Chondrocyte (in vitro differentiated cells): ENCODE measurements around the gene UHRF1. TPM values are rescaled to one million over a fixed set of nuclear protein-coding genes. Genes with fewer than 3 reads are reported as not detected.
"Not testable (repeated sequence)": the region's sequence is repeated elsewhere in the genome, so short reads cannot be mapped to it uniquely, and the experiment has no call there.

Source experiments
- DNase-seq: peaks from one replicate; pipeline ENCODE4 v3.0.0; 2021; ENCODE audit warnings: mixed read lengths, low spot score
- H3K27ac Mint-ChIP-seq: one replicate; pipeline ENCODE4 v1.8.0; 2021; ENCODE audit warnings: mild to moderate bottlenecking, moderate library complexity, mixed read lengths; ENCODE audit not compliant: unreplicated experiment
- H3K27me3 Mint-ChIP-seq: 2 replicates; pipeline ENCODE4 v1.8.0; 2021; ENCODE audit warnings: low read depth, mixed read lengths
- H3K36me3 Mint-ChIP-seq: 2 replicates; pipeline ENCODE4 v1.8.0; 2021; ENCODE audit warnings: low read depth, mixed read lengths
- H3K4me1 Mint-ChIP-seq: 2 replicates; pipeline ENCODE4 v1.8.0; 2021; ENCODE audit warnings: low read depth, mild to moderate bottlenecking, mixed read lengths
- H3K4me3 Mint-ChIP-seq: one replicate; pipeline ENCODE4 v1.8.0; 2021; ENCODE audit warnings: mild to moderate bottlenecking, moderate library complexity, mixed read lengths; ENCODE audit not compliant: unreplicated experiment
- H3K9me3 Mint-ChIP-seq: 2 replicates; pipeline ENCODE4 v1.8.0; 2021; ENCODE audit warnings: low read depth, mixed read lengths
- CTCF ChIP-seq: fragments of 200-600 bp; sonication (generic); IDR thresholded peaks from 2 replicates; pipeline ENCODE4 v1.5.0; 2021; ENCODE audit warnings: antibody characterized with exemption, mild to moderate bottlenecking, moderate library complexity
- total RNA-seq: library from RNA; stranded (reverse); gene quantifications from 3 replicates; pipeline ENCODE4 v1.2.1, GENCODE V29; 2021

UHRF1 gene
- total RNA-seq, 1 donor from 2014 or later: 17.4 TPM

DNA sequence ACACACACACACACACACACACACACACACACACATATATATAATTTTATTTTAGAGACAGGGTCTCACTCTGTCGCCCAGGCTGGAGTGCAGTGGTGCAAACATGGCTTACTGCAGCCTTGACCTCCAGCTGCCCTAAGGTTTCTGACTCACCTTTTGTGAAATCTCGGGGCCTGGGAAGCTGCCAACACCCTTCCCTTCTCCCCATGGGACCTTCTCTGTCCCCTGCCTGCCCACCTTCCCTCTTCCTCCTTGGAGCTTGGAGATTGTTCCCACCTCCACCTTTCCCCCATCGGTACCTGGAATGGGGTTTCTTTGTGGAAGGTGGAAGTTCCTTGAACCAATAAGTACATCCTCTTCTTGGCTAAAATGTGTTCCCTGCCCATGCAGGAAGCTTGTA is 12.9 kb upstream of the UHRF1 start:
- no peak overlapping the region for H3K27ac Mint-ChIP-seq
- no peak overlapping the region for H3K4me3 Mint-ChIP-seq
- no peaks in the 10 kb centered on the region for H3K9me3 Mint-ChIP-seq
- no peak for DNase-seq
- no peak for TF ChIP-seq CTCF
- H3K27me3 Mint-ChIP-seq: no peaks in the 10 kb centered on the region
- no peaks in the 10 kb centered on the region for H3K36me3 Mint-ChIP-seq
- H3K4me1 Mint-ChIP-seq: no peaks in the 10 kb centered on the region

GRCh38 chr19:4897146-4897545 is 12.2 kb upstream of the UHRF1 start:
- no peaks in the 10 kb centered on the region for H3K9me3 Mint-ChIP-seq

DNA sequence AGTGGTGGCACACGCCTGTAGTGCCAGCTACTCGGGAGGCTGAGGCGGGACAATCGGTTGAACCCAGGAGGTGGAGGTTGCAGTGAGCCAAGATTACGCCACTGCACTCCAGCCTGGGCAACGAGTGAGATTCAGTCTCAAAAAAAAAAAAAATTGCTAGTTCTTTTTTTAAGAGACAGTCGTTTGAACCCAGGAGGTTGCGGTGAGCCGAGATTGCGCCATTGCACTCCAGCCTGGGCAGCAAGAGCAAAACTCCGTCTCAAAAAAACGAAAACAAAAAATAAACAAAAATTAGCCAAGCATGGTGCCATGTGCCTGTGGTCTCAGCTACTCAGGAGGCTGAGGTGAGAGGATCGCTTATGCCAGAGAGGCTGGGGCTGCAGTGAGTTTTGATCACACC is 8.4 kb upstream of the UHRF1 start:
- H3K4me3 Mint-ChIP-seq, DNase-seq, H3K4me1 Mint-ChIP-seq, H3K36me3 Mint-ChIP-seq, H3K9me3 Mint-ChIP-seq, H3K27me3 Mint-ChIP-seq, H3K27ac Mint-ChIP-seq: not testable (repeated sequence)

More at GRCh38 chr19:4897146-4897545, 12.2 kb upstream of the UHRF1 start:
- H3K4me1 Mint-ChIP-seq: no peaks in the 10 kb centered on the region
- no peak for TF ChIP-seq CTCF
- H3K27ac Mint-ChIP-seq: no peak overlapping the region
- H3K4me3 Mint-ChIP-seq: no peak overlapping the region
- no peaks in the 10 kb centered on the region for H3K27me3 Mint-ChIP-seq
- DNase-seq: no peak
- no peaks in the 10 kb centered on the region for H3K36me3 Mint-ChIP-seq

DNA sequence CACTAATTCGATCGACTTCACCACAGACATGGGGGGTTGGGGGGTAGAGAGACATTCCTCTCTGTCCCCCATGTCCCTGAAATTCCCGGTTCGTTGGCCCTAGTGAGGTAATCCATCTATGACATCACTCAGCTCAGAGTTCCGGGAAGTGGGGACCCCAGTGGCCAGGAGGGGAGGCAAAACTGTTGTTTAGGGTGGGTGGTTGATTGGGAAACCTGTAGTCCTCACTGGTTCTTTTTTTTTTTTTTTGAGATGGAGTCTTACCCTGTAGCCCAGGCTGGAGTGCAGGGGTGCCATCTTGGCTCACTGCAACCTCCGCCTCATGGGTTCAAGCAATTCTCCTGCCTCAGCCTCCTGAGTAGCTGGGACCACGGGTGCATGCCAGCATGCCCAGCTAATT is 6.5 kb upstream of the UHRF1 start, which contains the start of gene ARRDC5:
ARRDC5 (minus strand) TSS at position 101 of the 400 bp plus-strand sequence; CDS start at position 30, 71 bp downstream.
- Mint-ChIP-seq H3K9me3 (no peaks in the 10 kb centered on the region), H3K36me3 (no peaks in the 10 kb centered on the region), H3K4me1 (no peaks in the 10 kb centered on the region), H3K27me3 (no peaks in the 10 kb centered on the region), H3K4me3 (no peak within 1 kb of the TSS), H3K27ac (no peak within 1 kb of the TSS)
- TF ChIP-seq CTCF: no peak
- no peak for DNase-seq

DNA sequence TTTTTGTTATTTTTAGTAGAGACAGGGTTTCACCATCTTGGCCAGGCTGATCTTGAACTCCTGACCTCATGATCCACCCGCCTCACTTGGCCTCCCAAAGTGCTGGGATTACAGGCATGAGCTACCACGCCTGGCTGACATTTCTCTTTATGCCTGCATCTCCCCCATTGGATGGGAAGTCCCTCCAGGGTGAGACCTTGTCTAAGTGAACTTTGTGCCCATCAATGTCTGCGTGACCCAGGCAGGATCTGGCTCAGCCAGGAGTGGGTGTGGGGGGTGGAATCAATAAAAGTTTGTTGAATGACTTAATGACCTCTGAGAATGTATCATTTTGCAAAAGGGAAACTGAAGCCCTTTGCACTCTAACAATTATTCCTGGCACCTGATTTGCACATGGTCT is 4.8 kb upstream of the UHRF1 start:
- no peaks in the 10 kb centered on the region for H3K36me3 Mint-ChIP-seq
- H3K27me3 Mint-ChIP-seq: no peaks in the 10 kb centered on the region
- DNase-seq: no peak
- no peaks in the 10 kb centered on the region for H3K4me1 Mint-ChIP-seq
- no peak overlapping the region for H3K27ac Mint-ChIP-seq
- no peak overlapping the region for H3K4me3 Mint-ChIP-seq
- TF ChIP-seq CTCF: no peak
- no peaks in the 10 kb centered on the region for H3K9me3 Mint-ChIP-seq

DNA sequence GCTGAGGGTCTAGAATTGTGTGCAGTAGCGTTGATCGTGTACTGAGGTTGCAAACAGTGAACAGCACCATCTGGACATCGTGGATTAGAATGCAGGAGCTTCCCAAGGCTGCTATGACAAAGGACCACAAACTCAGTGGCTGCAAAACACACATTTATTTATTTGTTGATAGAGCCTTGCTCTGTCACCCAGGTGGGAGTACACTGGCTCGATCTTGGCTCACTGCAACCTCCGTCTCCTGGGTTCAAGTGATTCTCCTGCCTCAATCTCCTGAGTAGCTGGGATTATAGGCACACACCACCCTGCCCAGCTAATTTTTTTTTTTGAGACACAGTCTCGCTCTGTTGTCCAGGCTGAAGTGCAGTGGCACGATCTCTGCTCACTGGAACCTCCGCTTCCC is 2.3 kb upstream of the UHRF1 start:
- Mint-ChIP-seq H3K9me3 (no peaks in the 10 kb centered on the region), H3K4me3 (no peak overlapping the region), H3K4me1 (peaks cover 16% of the 10 kb centered on the region)

More for the DNA sequence above, 2.3 kb upstream of the UHRF1 start:
- no peaks in the 10 kb centered on the region for H3K36me3 Mint-ChIP-seq
- H3K27me3 Mint-ChIP-seq: no peaks in the 10 kb centered on the region
- H3K27ac Mint-ChIP-seq: no peak overlapping the region
- peak; percentile 32 for TF ChIP-seq CTCF
- DNase-seq: no peak
